PC-9 (cell line): ENCODE results near the gene MFSD11. TPM values are rescaled to one million over a fixed set of nuclear protein-coding genes. Genes with fewer than 3 reads are reported as not detected.
A peak's percentile ranks its signal among the peaks of the same experiment; 100 is the strongest.
"Not testable (repeated sequence)": the region's sequence is repeated elsewhere in the genome, so short reads cannot be mapped to it uniquely, and the experiment has no call there.

Experiments used
- BruUV-seq: library from RNA; stranded (reverse); fragments of 400-500 nt; replicated peaks from 2 replicates; lab custom pipeline; 2021; lab: Mats Ljungman, UMichigan
- CTCF ChIA-PET: fragments of 300-600 bp; sonication (Branson Sonifier 250); formaldehyde crosslinking; loops from one replicate; lab custom pipeline; 2022; ENCODE audit warnings: antibody characterized with exemption; lab: Charles Lee
- POLR2A ChIA-PET: fragments of 300-600 bp; sonication (Branson Sonifier 250); formaldehyde crosslinking; loops from one replicate; lab custom pipeline; 2022; ENCODE audit warnings: antibody characterized with exemption; ENCODE audit not compliant: unreplicated experiment; lab: Charles Lee
- DNase-seq, 2 experiments: peaks; one replicate each; pipeline versions ENCODE4 v3.0.0 to v3.0.0-alpha.2; 2015 to 2022; ENCODE audit warnings: mixed read lengths in 1 of 2
- H2AFZ ChIP-seq: fragments of 200-600 bp; sonication (generic); 2 replicates; pipeline ENCODE4 v1.8.1; 2017; ENCODE audit warnings: antibody characterized with exemption
- H3F3A ChIP-seq: fragments of 200-600 bp; sonication (generic); 2 replicates; pipeline ENCODE4 v1.8.1; 2017; ENCODE audit warnings: antibody characterized with exemption, mild to moderate bottlenecking, low read depth; ENCODE audit not compliant: insufficient read depth
- H3K27ac ChIP-seq: fragments of 200-600 bp; sonication (generic); 2 replicates; pipeline ENCODE4 v1.6.1; 2016; ENCODE audit warnings: mixed run types
- H3K27me3 ChIP-seq: fragments of 200-600 bp; sonication (generic); 2 replicates; pipeline ENCODE4 v1.6.1; 2016; ENCODE audit warnings: low read depth, mixed run types; ENCODE audit not compliant: insufficient read depth
- H3K36me3 ChIP-seq: fragments of 200-600 bp; sonication (generic); 2 replicates; pipeline ENCODE4 v1.6.1; 2016; ENCODE audit warnings: low read depth, mixed run types
- H3K4me1 ChIP-seq: fragments of 200-600 bp; sonication (generic); replicated peaks from 2 replicates; pipeline ENCODE4 v1.6.1; 2016; ENCODE audit warnings: mixed run types; ENCODE audit not compliant: insufficient read depth
- H3K4me2 ChIP-seq: fragments of 200-600 bp; sonication (generic); 2 replicates; pipeline ENCODE4 v1.6.1; 2017; ENCODE audit warnings: mixed run types
- H3K4me3 ChIP-seq: fragments of 200-600 bp; sonication (generic); 2 replicates; pipeline ENCODE4 v1.6.1; 2016; ENCODE audit warnings: mixed run types
- H3K79me2 ChIP-seq: fragments of 200-600 bp; sonication (generic); 2 replicates; pipeline ENCODE4 v1.6.1; 2017; ENCODE audit warnings: low read depth, mixed run types
- H3K9me2 ChIP-seq: fragments of 200-600 bp; sonication (generic); 2 replicates; pipeline ENCODE4 v1.8.1; 2017; ENCODE audit warnings: mild to moderate bottlenecking; ENCODE audit not compliant: insufficient read depth
- H3K9me3 ChIP-seq: fragments of 200-600 bp; sonication (generic); 2 replicates; pipeline ENCODE4 v1.8.1; 2016; ENCODE audit warnings: low read depth; ENCODE audit not compliant: insufficient read depth
- H4K20me1 ChIP-seq: fragments of 200-600 bp; sonication (generic); 2 replicates; pipeline ENCODE4 v1.8.1; 2017; ENCODE audit not compliant: insufficient read depth
- EZH2 ChIP-seq: fragments of 200-600 bp; sonication (generic); IDR thresholded peaks from 2 replicates; pipeline ENCODE4 v1.8.0; 2017; ENCODE audit warnings: antibody characterized with exemption, low read depth
- intact Hi-C: fragments of 100-400 bp; cut with micrococcal nuclease; formaldehyde crosslinking; loops from one replicate; pipeline ENCODE4 v1.10.0; 2022; ENCODE audit not compliant: unreplicated experiment
- total RNA-seq: library from RNA; stranded (reverse); gene quantifications from 2 replicates; pipeline ENCODE4 v1.2.3, GENCODE V29; 2021
- TF ChIP-seq, protein P1 (sequence below): fragments of 200-600 bp; sonication (generic); conservative IDR thresholded peaks from 2 replicates; pipeline ENCODE4 v1.6.1; 2017; ENCODE audit warnings: mixed run types, antibody characterized with exemption, mild to moderate bottlenecking, moderate library complexity

Gene MFSD11
- total RNA-seq, 1 experiment from 2014 or later, result 47.3 TPM

- Histone ChIP-seq H3K79me2 (peaks cover 34% of the 10 kb centered on the region), H3K4me1 (peaks cover 4% of the 10 kb centered on the region), H3K27me3 (no peaks in the 10 kb centered on the region), H3K27ac (no peak overlapping the region), H4K20me1 (peaks cover under 1% of the 10 kb centered on the region; the same call in 1 of the 2 replicates), H2AFZ (no peak overlapping the region), H3K36me3 (0 out of 2 replicates have a peak, but pooled peaks cover 6% of the 10 kb centered on the region), H3F3A (no peaks in the 10 kb centered on the region), H3K9me2 (no peaks in the 10 kb centered on the region), H3K4me3 (no peak overlapping the region), H3K9me3 (no peaks in the 10 kb centered on the region), H3K4me2 (no peak overlapping the region)
- no peak for DNase-seq
- TF ChIP-seq EZH2, result no peak
- ChIA-PET POLR2A (interaction anchor here (0.6 kb wide), 1 partner anchor 1571 kb away, joined by 26 read pairs; no protein-coding TSS in a partner anchor), CTCF (interaction anchor here (0.6 kb wide), 2 partner anchors 34 to 202 kb away, joined by 4 to 7 read pairs; no protein-coding TSS in a partner anchor)
- intact Hi-C loops, result no loop called here
- no TSS peak for BruUV-seq
These were observed 15.6 kb upstream of the MFSD11 start for GRCh38 chr17:76722279-76722678.

- H3K27me3 ChIP-seq, H3K9me2 ChIP-seq, CTCF ChIA-PET, H2AFZ ChIP-seq, H3K4me2 ChIP-seq, BruUV-seq, intact Hi-C loops, H4K20me1 ChIP-seq, H3K27ac ChIP-seq, H3K4me3 ChIP-seq, H3K9me3 ChIP-seq, POLR2A ChIA-PET, H3K36me3 ChIP-seq, H3F3A ChIP-seq, DNase-seq: not testable (repeated sequence)
- Histone ChIP-seq H3K79me2 (peaks cover 41% of the 10 kb centered on the region), H3K4me1 (peaks cover 11% of the 10 kb centered on the region)
These were observed 14.9 kb upstream of the MFSD11 start for GRCh38 chr17:76722977-76723376.

DNA sequence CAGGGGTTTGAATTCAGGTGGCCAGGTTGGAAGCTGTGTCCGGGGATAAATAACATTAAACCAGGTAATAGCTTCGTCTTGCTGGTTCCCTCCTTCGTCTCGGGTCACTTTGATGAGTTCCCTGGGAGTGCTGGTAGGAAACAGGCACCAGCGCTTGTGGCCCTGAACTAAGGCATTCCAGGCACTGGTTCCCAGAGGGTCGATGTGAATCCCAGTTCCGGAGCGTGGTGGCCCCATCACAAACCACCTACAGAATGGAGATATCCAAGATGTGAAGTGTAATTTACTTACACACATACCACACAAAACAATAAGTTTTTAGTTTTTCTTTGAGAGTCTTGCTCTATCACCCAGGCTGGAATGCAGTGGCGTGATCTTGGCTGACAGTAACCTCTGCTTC is 14.1 kb upstream of the MFSD11 start:
- Histone ChIP-seq H2AFZ (no peak overlapping the region), H4K20me1 (peaks cover 8% of the 10 kb centered on the region; the same call in 1 of the 2 replicates), H3K79me2 (peaks cover 49% of the 10 kb centered on the region), H3F3A (no peaks in the 10 kb centered on the region), H3K27me3 (no peaks in the 10 kb centered on the region), H3K36me3 (0 out of 2 replicates have a peak, but pooled peaks cover 6% of the 10 kb centered on the region), H3K4me2 (no peak overlapping the region), H3K9me2 (no peaks in the 10 kb centered on the region), H3K27ac (no peak overlapping the region), H3K4me1 (peaks cover 12% of the 10 kb centered on the region), H3K4me3 (no peak overlapping the region), H3K9me3 (no peaks in the 10 kb centered on the region)
- CTCF ChIA-PET, result no interaction called here
- POLR2A ChIA-PET, result no interaction called here
- no peak for DNase-seq
- no TSS peak for BruUV-seq
- no peak for TF ChIP-seq EZH2
- TF ChIP-seq, protein P1, sequence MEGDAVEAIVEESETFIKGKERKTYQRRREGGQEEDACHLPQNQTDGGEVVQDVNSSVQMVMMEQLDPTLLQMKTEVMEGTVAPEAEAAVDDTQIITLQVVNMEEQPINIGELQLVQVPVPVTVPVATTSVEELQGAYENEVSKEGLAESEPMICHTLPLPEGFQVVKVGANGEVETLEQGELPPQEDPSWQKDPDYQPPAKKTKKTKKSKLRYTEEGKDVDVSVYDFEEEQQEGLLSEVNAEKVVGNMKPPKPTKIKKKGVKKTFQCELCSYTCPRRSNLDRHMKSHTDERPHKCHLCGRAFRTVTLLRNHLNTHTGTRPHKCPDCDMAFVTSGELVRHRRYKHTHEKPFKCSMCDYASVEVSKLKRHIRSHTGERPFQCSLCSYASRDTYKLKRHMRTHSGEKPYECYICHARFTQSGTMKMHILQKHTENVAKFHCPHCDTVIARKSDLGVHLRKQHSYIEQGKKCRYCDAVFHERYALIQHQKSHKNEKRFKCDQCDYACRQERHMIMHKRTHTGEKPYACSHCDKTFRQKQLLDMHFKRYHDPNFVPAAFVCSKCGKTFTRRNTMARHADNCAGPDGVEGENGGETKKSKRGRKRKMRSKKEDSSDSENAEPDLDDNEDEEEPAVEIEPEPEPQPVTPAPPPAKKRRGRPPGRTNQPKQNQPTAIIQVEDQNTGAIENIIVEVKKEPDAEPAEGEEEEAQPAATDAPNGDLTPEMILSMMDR, result no peak
- intact Hi-C loops, result no loop called here

- Histone ChIP-seq H3F3A (0 out of 2 replicates have a peak, but pooled peaks cover 6% of the 10 kb centered on the region), H3K4me3 (peak overlapping the region; percentile 73), H2AFZ (peak overlapping the region; percentile 91), H3K9me2 (no peaks in the 10 kb centered on the region), H4K20me1 (peaks cover 8% of the 10 kb centered on the region; the same call in 1 of the 2 replicates), H3K4me1 (peaks cover 12% of the 10 kb centered on the region), H3K36me3 (0 out of 2 replicates have a peak, but pooled peaks cover 6% of the 10 kb centered on the region), H3K4me2 (peak overlapping the region; percentile 87), H3K79me2 (peaks cover 64% of the 10 kb centered on the region), H3K27me3 (no peaks in the 10 kb centered on the region), H3K27ac (peak overlapping the region; percentile 49), H3K9me3 (no peaks in the 10 kb centered on the region)
- intact Hi-C loops, result loop anchor here (5.0 kb wide), 2 partner anchors 168 to 342 kb away; no protein-coding TSS in a partner anchor
- POLR2A ChIA-PET, result no interaction called here
- peak in 1 of 2 experiments; percentile 40 for DNase-seq
- CTCF ChIA-PET, result no interaction called here
- BruUV-seq, result no TSS peak
- TF ChIP-seq, protein P1, result no peak
- TF ChIP-seq EZH2, result no peak
These were observed 12.2 kb upstream of the MFSD11 start for GRCh38 chr17:76725580-76726230.
